Erythroblast (primary cell): Measurements from ENCODE around the gene SUPT4H1.

Experiments used
- GATA1 ChIP-seq: IDR thresholded peaks from 2 replicates; pipeline ENCODE4 v1.6.1; 2011; ENCODE audit warnings: low read depth, mild to moderate bottlenecking, control low read depth, low read length, moderate library complexity
- POLR2A ChIP-seq: IDR thresholded peaks from 2 replicates; pipeline ENCODE4 v1.6.1; 2011; ENCODE audit warnings: mild to moderate bottlenecking, low read length

GRCh38 chr17:58380207-58381123 lies 28.5 kb upstream of the SUPT4H1 start:
- no peak for TF ChIP-seq POLR2A
- no peak for TF ChIP-seq GATA1
